Right lobe of liver (tissue), 4 donors: ENCODE data around the gene CCKAR.

Experiments
- CTCF ChIP-seq, 4 donors: fragments of 200-600 bp in 3 of 4; fragments of 450-650 bp in 1 of 4; IDR thresholded peaks; one replicate each; pipeline versions ENCODE4 v1.5.1 to v1.8.0; 2016 to 2022; ENCODE audit warnings: antibody characterized with exemption in 4 of 4, mild to moderate bottlenecking in 2 of 4
- POLR2A ChIP-seq: fragments of 450-650 bp; IDR thresholded peaks from one replicate; pipeline ENCODE4 v1.6.1; 2017; ENCODE audit warnings: antibody characterized with exemption, mild to moderate bottlenecking
- donor health status: DM: no; HTN: no; CAD: no.
- donor health status: DM: no; HTN: no; CAD: no.
- donor health status: DM: no; HTN: yes; CAD: no.

- no peak for TF ChIP-seq CTCF (IDR thresholded peaks at IDR 0.05)
- no peak for TF ChIP-seq POLR2A
Observed at GRCh38 chr4:26459756-26460530, 30.3 kb downstream of the CCKAR start.
